GM12872 (cell line): ENCODE data around the gene RBP5.
A peak's percentile ranks its signal among the peaks of the same experiment; 100 is the strongest.

Experiments
- TF ChIP-seq, protein P1 (sequence below): IDR thresholded peaks from 3 replicates; pipeline ENCODE4 v1.5.1; 2011; ENCODE audit warnings: low read depth, mild to moderate bottlenecking, low read length, moderate library complexity; ENCODE audit not compliant: insufficient read depth

Gene RBP5

DNA sequence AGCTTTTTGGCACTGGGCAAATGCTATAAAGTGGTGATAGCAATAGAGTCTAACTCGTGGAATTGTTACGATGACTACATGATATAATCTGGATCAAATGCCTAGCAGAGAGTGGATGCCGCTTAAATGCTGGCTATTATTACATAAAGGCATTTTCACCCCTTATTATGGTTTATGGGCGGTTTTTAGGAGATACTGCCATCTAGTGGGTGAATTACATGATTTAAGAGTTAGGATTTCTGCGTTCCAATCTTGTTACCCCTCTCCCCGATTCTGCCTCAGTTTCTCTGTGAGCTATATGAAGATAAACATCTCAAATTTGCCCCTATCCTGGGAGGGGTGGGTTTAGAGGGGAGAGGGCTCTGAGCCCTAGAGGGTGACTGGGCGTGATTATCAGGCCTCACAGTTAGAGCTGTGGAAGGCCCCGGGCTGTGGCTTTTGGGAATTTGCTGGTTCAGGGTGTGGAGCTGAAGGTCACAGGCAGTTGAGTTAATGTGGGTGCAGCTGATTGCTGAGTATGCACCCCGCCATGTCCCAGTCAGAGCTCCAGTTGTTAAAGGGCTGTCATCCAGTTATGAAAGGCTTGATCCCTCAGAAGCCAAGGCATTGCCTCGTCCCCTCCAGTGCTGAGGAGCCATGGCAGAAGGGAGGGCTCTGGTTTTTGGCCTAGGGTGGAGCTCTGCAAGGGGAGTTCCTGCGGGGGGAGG lies 15.9 kb upstream of the RBP5 start:
- TF ChIP-seq, protein P1, sequence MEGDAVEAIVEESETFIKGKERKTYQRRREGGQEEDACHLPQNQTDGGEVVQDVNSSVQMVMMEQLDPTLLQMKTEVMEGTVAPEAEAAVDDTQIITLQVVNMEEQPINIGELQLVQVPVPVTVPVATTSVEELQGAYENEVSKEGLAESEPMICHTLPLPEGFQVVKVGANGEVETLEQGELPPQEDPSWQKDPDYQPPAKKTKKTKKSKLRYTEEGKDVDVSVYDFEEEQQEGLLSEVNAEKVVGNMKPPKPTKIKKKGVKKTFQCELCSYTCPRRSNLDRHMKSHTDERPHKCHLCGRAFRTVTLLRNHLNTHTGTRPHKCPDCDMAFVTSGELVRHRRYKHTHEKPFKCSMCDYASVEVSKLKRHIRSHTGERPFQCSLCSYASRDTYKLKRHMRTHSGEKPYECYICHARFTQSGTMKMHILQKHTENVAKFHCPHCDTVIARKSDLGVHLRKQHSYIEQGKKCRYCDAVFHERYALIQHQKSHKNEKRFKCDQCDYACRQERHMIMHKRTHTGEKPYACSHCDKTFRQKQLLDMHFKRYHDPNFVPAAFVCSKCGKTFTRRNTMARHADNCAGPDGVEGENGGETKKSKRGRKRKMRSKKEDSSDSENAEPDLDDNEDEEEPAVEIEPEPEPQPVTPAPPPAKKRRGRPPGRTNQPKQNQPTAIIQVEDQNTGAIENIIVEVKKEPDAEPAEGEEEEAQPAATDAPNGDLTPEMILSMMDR = peak; percentile 39; the same call in 2 of the 3 replicates

DNA sequence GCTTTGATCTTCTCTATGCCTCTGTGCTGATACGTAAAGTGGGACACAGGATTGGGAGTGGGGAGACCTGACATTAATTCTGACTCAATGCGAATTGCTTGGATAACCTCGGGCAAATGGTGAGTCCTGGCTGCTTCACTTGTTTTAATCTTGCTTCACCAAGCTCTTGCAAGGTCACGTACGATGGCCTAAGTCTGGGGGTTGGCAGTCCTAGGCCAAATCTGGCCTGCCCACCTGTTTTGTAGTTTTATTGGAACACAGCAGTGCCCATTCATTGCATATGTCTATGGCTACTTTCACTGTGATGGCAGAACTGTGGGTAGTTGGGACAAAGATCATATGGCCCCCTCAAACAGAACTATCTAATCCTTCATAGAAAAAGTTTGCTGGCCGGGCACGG lies 14.9 kb upstream of the RBP5 start:
- TF ChIP-seq, protein P1 = no peak

DNA sequence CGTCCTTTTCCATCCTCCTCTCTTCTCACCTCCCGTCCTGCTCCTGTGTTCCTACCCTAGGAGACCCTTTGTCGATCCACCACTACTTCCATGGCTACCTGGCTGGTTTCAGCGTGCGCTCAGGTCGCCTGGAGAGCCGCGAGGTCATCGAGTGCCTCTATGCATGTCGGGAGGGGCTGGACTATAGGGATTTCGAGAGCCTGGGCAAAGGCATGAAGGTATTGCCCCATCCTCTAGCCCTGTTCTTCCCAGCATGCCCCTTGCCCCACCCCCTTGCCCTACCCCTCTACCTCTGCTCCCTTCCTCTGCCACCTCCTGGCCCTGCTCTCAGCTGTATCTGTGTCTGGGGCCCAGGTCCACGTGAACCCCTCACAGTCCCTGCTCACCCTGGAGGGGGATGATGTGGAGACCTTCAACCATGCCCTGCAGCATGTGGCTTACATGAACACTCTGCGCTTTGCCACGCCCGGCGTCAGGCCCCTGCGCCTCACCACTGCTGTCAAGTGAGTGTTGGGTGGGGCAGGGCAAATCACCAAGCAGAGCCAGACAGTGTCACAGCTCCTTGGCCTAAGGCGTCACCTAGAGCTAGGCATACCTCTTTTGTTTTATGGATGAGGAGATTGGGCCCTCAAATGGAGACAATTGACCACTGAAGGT lies 14.2 kb upstream of the RBP5 start:
- TF ChIP-seq, protein P1 = no peak

DNA sequence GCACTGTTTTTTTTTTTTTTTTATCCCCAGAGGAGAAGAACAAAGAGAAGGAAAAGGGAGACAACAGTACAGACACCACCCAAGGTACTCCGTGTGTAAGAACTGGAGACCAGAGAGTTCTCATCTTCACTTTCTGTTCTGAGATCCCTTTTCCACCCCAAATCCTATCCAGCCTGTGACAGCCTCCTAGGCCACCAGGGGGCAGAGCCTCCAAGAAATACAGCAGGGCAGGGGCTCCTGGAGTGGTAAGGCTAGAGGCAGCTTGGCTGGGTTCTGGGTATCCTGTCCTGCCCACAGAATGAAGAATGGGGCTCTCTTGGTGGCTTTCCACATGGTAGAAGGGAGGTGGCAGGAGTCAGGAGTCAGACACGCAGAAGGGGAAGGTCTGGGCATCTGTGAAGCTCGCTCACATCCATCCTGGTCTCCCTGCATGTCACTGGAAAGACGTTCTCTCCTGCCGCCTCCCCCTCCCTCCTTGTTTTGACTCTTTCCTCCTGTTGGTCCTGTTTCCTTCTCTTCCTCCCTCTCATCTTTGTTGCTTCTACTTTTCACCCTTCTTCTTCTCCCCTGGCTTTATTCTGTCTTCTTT lies 13.5 kb upstream of the RBP5 start:
- TF ChIP-seq, protein P1 = peak; percentile 67

DNA sequence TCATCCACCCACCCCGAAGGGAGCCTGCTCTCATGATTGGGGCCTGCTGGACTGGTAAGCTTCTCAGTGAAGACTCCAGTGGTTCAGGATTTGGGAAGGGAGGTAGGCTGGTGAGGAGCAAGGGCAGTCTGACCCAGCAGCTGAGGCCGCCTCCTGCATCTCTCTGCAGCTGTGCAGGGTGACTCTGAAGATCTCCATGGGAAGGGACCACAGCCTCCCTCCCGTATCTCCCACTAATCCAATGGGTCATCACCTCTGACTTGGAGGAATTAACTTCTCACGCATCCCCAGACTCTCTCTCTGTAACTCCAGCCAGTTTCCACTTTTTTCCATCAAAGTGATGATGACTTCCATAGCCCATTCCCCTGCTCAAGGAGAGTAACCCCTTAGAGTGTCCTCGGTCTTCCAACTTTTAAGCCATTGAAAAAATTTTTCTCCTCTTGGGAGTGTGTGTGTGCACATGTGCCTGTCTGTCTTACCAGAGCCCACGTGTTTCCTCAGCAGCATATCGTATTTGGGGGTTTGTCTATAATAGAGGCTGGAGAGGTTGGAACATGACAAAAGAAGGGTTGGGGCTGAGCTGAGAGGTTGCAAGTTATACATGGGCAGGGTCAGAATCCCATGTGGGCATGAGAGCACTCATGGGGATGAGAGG lies 12.8 kb upstream of the RBP5 start:
- TF ChIP-seq, protein P1 = no peak

DNA sequence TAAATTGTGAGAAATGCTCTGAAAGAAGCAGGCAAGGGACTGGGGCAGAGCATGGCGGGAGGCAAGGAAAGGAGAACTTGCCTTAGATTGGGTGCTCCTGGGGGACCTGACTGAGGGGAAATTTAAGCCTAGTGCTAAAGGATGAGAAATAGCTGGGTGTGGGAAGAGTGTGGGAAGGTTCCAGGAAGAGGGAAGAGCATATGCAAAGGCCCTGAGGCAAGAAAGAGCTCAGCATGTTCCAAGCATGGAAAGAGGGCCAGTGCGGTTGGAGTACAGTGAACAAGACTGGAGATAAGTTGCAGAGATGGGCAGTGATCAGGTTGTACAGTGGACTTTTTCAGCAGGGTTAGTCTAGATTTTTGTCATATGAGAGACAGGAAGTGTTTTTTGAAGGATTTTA lies 10.5 kb upstream of the RBP5 start:
- TF ChIP-seq, protein P1 = no peak

DNA sequence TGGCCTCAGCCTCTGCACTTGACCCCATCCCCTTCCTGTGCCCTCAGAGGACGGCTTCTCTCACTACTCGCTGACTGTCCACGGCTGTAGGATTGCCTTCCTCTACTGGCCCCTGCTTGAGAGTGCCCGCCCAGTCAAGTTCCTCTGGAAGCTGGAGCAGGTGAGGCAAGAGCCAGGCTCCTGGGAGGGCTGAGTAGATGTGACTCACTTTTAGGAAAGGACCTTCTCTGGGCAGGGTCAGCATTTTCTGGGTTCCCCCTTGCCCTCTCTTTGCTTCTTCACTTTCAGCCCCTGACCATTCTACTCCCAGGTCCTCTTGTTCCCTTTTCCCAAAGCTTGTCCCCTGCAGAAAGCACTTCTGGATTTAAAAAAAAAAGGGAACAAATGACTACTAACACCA lies 9.2 kb upstream of the RBP5 start:
- TF ChIP-seq, protein P1 = no peak
